ENCODE results near the gene IQSEC1.

- TF ChIP-seq GATA2 (IDR thresholded peaks at IDR 0.05; ENCODE audit: low read depth, low read length): no peak
- no peak for TF ChIP-seq GATA3 (IDR thresholded peaks at IDR 0.05; ENCODE audit: low read depth, low read length)
These were observed 109.9 kb downstream of the IQSEC1 start for GRCh38 chr3:12963231-12963896.
